H1 (cell line): Measurements from ENCODE around the gene UVRAG. TPM values are rescaled to one million over a fixed set of nuclear protein-coding genes. Genes with fewer than 3 reads are reported as not detected.

Experiments
- HDAC6 ChIP-seq: IDR thresholded peaks from one replicate; pipeline ENCODE4 v1.7.1; 2012; ENCODE audit warnings: low read depth, mild to moderate bottlenecking, inconsistent platforms, low read length, moderate library complexity
- MAX ChIP-seq: IDR thresholded peaks from 2 replicates; pipeline ENCODE4 v1.6.1; 2012; ENCODE audit warnings: inconsistent platforms
- RXRA ChIP-seq: IDR thresholded peaks from 2 replicates; pipeline ENCODE4 v1.6.1; 2011; ENCODE audit warnings: low read depth, mild to moderate bottlenecking, low read length, moderate library complexity; ENCODE audit not compliant: insufficient read depth
- TEAD4 ChIP-seq: IDR thresholded peaks from 2 replicates; pipeline ENCODE4 v1.6.1; 2012; ENCODE audit warnings: low read depth, low read length, inconsistent platforms, mixed read lengths
- polyA plus RNA-seq, 7 experiments: library from polyadenylated mRNA; depleted of rRNA in 3 of 7; stranded (reverse) in 5 of 7; unstranded in 2 of 7; fragments of >200 nt in 5 of 7; fragments of 200-250 nt in 2 of 7; gene quantifications; 1 replicate in 5 of 7; 2 replicates in 1 of 7; 4 replicates in 1 of 7; pipeline versions ENCODE4 v1.2.1 to v1.2.3, GENCODE V29; 2011 to 2013; ENCODE audit warnings: missing spikeins in 2 of 7, mixed read lengths in 2 of 7
- total RNA-seq: library from RNA; stranded (reverse); fragmentation: NEBNext Ultra II Directional; extraction: Animal tissue kit (Norgen Biotek cat#: 25700); gene quantifications from 2 replicates; pipeline ENCODE4 v1.2.1, GENCODE V29; 2021

The UVRAG gene
- total and polyA plus RNA-seq, 2 of the 8 experiments (the other 6 are each of a cell fraction or from before 2014, with no cell fraction given): 5.5 to 14.7 TPM

- TF ChIP-seq HDAC6 (no peak), TEAD4 (no peak), RXRA (no peak), MAX (no peak)
These were observed 290.6 kb downstream of the UVRAG start (continued) for GRCh38 chr11:76105637-76106036.
